PC-3 (cell line): ENCODE data around the gene DOK7. TPM values are rescaled to one million over a fixed set of nuclear protein-coding genes. Genes with fewer than 3 reads are reported as not detected.

ENCODE experiments used
- ATAC-seq: fragments of 200-7000 bp; cut with Tn5 transposase; 2 replicates; pipeline ENCODE4 v1.9.1; 2020; ENCODE audit warnings: mild to moderate bottlenecking, moderate library complexity
- BruUV-seq: library from RNA; stranded (reverse); fragments of 400-500 nt; replicated peaks from 2 replicates; lab custom pipeline; 2021; lab: Mats Ljungman, UMichigan
- CTCF ChIA-PET: fragments of 300-600 bp; sonication (Branson Sonifier 250); formaldehyde crosslinking; loops from one replicate; lab custom pipeline; 2022; ENCODE audit warnings: antibody characterized with exemption; lab: Charles Lee
- POLR2A ChIA-PET: fragments of 300-600 bp; sonication (Branson Sonifier 250); formaldehyde crosslinking; loops from one replicate; lab custom pipeline; 2022; ENCODE audit warnings: antibody characterized with exemption; ENCODE audit not compliant: unreplicated experiment; lab: Charles Lee
- DNase-seq: peaks from one replicate; pipeline ENCODE4 v3.0.0-alpha.2; 2015
- H2AFZ ChIP-seq: fragments of 300-600 bp; sonication (generic); 2 replicates; pipeline ENCODE4 v1.6.0; 2016; ENCODE audit warnings: antibody characterized with exemption, low read length
- H3F3A ChIP-seq: fragments of 300-600 bp; sonication (generic); one replicate; pipeline ENCODE4 v1.6.0; 2017; ENCODE audit warnings: antibody characterized with exemption, low read length, control low read depth, mild to moderate bottlenecking; ENCODE audit not compliant: unreplicated experiment
- H3K27ac ChIP-seq: fragments of 300-600 bp; sonication (generic); 2 replicates; pipeline ENCODE4 v1.5.1; 2016; ENCODE audit warnings: mild to moderate bottlenecking, low read length
- H3K27me3 ChIP-seq: fragments of 300-600 bp; sonication (generic); 2 replicates; pipeline ENCODE4 v1.6.1; 2016; ENCODE audit warnings: low read length, mixed read lengths
- H3K36me3 ChIP-seq: fragments of 300-600 bp; sonication (generic); 2 replicates; pipeline ENCODE4 v1.6.1; 2016; ENCODE audit warnings: low read depth, mixed run types, low read length, mixed read lengths
- H3K4me1 ChIP-seq: fragments of 300-600 bp; sonication (generic); 2 replicates; pipeline ENCODE4 v1.5.1; 2016; ENCODE audit warnings: low read length; ENCODE audit not compliant: insufficient read depth
- H3K4me2 ChIP-seq: fragments of 300-600 bp; sonication (generic); 2 replicates; pipeline ENCODE4 v1.6.0; 2016; ENCODE audit warnings: low read length
- H3K4me3 ChIP-seq: fragments of 300-600 bp; sonication (generic); 2 replicates; pipeline ENCODE4 v1.5.1; 2016; ENCODE audit warnings: mild to moderate bottlenecking, low read length, mixed read lengths
- H3K79me2 ChIP-seq: fragments of 300-600 bp; sonication (generic); 2 replicates; pipeline ENCODE4 v1.6.1; 2017; ENCODE audit warnings: low read length, mixed read lengths
- H3K9ac ChIP-seq: fragments of 300-600 bp; sonication (generic); 2 replicates; pipeline ENCODE4 v1.6.0; 2016; ENCODE audit warnings: mild to moderate bottlenecking, low read length
- H3K9me2 ChIP-seq: fragments of 300-600 bp; sonication (generic); replicated peaks from 2 replicates; pipeline ENCODE4 v1.6.1; 2016; ENCODE audit warnings: mixed run types, low read length, mixed read lengths
- H3K9me3 ChIP-seq: fragments of 300-600 bp; sonication (generic); 2 replicates; pipeline ENCODE4 v1.6.1; 2016; ENCODE audit warnings: low read length, mixed read lengths
- H4K20me1 ChIP-seq: fragments of 300-600 bp; sonication (generic); 2 replicates; pipeline ENCODE4 v1.6.1; 2016; ENCODE audit warnings: low read length, mixed read lengths
- EZH2 ChIP-seq: fragments of 300-600 bp; sonication (generic); IDR thresholded peaks from one replicate; pipeline ENCODE4 v1.6.1; 2017; ENCODE audit warnings: antibody characterized with exemption, mild to moderate bottlenecking, low read length; ENCODE audit not compliant: unreplicated experiment
- EZH2phosphoT487 ChIP-seq: fragments of 300-600 bp; sonication (generic); IDR thresholded peaks from 2 replicates; pipeline ENCODE4 v1.6.1; 2018; ENCODE audit warnings: mild to moderate bottlenecking, antibody characterized with exemption, low read length, borderline replicate concordance
- intact Hi-C: fragments of 100-400 bp; cut with micrococcal nuclease; formaldehyde crosslinking; loops from 2 replicates; pipeline ENCODE4 v1.9.0; 2023
- total RNA-seq: library from RNA; depleted of rRNA; stranded (reverse); fragments of >200 nt; gene quantifications from 2 replicates; pipeline ENCODE4 v1.2.3, GENCODE V29; 2014
- TF ChIP-seq, protein P1 (sequence below): fragments of 300-600 bp; sonication (generic); conservative IDR thresholded peaks from 2 replicates; pipeline ENCODE4 v1.5.1; 2017; ENCODE audit warnings: antibody characterized with exemption, low read depth, mild to moderate bottlenecking, low read length

The DOK7 gene
- total RNA-seq, 1 experiment from 2014 or later = 2.5 TPM

DNA sequence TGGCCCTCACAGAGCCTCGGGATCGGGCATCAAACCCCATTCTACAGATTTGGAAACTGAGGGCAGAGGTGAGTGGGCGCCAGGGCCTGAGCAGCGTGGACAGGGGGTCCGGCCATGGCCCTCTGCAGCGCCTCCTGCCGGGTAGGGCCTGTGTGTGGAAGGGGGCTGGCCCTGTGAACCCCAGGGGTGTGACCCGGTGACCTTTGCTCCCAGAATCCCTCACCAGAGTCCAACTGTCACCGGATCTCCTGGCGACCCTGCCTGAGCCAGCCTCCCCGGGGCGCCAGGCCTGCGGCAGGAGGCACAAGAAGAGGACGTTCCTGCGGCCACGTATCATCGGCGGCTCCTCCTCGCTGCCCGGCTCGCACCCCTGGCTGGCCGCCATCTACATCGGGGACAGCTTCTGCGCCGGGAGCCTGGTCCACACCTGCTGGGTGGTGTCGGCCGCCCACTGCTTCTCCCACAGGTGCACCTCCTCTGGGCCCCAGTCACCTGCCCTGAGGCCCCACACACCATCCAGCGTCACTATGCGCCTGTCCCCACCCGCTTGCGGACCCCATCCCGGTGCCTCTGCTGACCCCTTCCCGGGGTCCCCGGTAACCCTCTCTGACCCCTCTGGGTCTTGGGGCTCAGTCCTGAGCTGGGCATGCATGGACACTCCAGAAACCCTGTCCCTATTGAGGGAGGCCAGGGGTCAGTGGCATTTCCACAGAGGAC, 17.1 kb upstream of the DOK7 start:
- intact Hi-C loops = no loop called here
- no peaks in the 10 kb centered on the region for H3K4me1 ChIP-seq
- no peak overlapping the region for H3K27ac ChIP-seq
- no peak for DNase-seq
- CTCF ChIA-PET = no interaction called here
- POLR2A ChIA-PET = no interaction called here
- TF ChIP-seq, protein P1, sequence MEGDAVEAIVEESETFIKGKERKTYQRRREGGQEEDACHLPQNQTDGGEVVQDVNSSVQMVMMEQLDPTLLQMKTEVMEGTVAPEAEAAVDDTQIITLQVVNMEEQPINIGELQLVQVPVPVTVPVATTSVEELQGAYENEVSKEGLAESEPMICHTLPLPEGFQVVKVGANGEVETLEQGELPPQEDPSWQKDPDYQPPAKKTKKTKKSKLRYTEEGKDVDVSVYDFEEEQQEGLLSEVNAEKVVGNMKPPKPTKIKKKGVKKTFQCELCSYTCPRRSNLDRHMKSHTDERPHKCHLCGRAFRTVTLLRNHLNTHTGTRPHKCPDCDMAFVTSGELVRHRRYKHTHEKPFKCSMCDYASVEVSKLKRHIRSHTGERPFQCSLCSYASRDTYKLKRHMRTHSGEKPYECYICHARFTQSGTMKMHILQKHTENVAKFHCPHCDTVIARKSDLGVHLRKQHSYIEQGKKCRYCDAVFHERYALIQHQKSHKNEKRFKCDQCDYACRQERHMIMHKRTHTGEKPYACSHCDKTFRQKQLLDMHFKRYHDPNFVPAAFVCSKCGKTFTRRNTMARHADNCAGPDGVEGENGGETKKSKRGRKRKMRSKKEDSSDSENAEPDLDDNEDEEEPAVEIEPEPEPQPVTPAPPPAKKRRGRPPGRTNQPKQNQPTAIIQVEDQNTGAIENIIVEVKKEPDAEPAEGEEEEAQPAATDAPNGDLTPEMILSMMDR = no peak
- TF ChIP-seq EZH2phosphoT487 = no peak
- TF ChIP-seq EZH2 = no peak
- H3K4me3 ChIP-seq = no peak overlapping the region
- no peaks in the 10 kb centered on the region for H4K20me1 ChIP-seq
- H3K4me2 ChIP-seq = no peak overlapping the region
- no peaks in the 10 kb centered on the region for H3K36me3 ChIP-seq
- no peaks in the 10 kb centered on the region for H3K79me2 ChIP-seq
- no TSS peak for BruUV-seq
- no peak for ATAC-seq
- no peaks in the 10 kb centered on the region for H3F3A ChIP-seq
- no peak overlapping the region for H3K9ac ChIP-seq
- no peaks in the 10 kb centered on the region for H3K27me3 ChIP-seq
- no peaks in the 10 kb centered on the region for H3K9me3 ChIP-seq
- no peaks in the 10 kb centered on the region for H3K9me2 ChIP-seq
- no peak overlapping the region for H2AFZ ChIP-seq

DNA sequence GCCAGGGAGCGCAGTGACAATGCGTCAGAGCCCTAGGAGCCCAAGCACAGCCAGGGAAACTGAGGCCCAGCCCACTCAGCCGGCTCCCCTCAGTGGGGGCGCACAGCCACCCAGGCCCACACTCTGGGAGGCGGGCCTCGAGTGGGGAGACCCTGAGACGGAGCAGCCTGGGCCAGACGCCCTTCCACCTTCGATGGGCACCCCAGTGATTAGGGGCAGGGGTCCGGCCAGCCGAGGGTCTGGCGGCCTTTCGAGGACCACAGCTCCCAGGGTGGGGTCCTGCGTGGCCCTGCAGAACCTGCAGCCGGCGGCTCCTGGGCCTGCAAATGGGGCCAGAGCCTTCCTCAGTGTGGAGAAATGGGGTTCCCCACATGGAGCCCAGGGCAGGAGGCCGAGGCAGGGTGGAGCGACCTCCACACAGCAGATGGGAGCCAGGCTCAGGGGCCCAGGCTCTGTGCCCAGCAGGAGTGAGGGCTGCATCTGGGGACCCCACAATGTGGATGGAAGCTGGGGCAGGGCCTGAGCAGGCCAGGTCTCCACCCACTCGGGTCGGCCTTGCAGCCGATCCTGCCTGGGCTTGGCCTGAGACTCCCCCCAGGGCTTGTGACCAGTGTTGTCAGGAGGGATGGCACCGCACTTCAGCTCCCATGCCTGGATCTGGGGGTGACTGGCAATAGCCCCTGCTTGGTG, 16.3 kb upstream of the DOK7 start:
- no peaks in the 10 kb centered on the region for H3K27me3 ChIP-seq
- no peaks in the 10 kb centered on the region for H3K9me3 ChIP-seq
- ChIA-PET CTCF (no interaction called here), POLR2A (no interaction called here)
- DNase-seq (no peak), ATAC-seq (no peak)
- H3K4me2 ChIP-seq = no peak overlapping the region
- H3F3A ChIP-seq = no peaks in the 10 kb centered on the region
- no peaks in the 10 kb centered on the region for H3K36me3 ChIP-seq
- no TSS peak for BruUV-seq
- H3K27ac ChIP-seq = no peak overlapping the region
- intact Hi-C loops = no loop called here
- H4K20me1 ChIP-seq = no peaks in the 10 kb centered on the region
- no peak overlapping the region for H3K9ac ChIP-seq
- H3K79me2 ChIP-seq = no peaks in the 10 kb centered on the region
- no peak for TF ChIP-seq EZH2
- TF ChIP-seq EZH2phosphoT487 = no peak
- TF ChIP-seq, protein P1 = no peak
- no peak overlapping the region for H2AFZ ChIP-seq
- no peak overlapping the region for H3K4me3 ChIP-seq
- no peaks in the 10 kb centered on the region for H3K9me2 ChIP-seq
- H3K4me1 ChIP-seq = peaks cover 2% of the 10 kb centered on the region; the same call in 1 of the 2 replicates
